ENCODE results near the gene FGGY. TPM values are rescaled to one million over a fixed set of nuclear protein-coding genes. Genes with fewer than 3 reads are reported as not detected.

The FGGY gene
- total RNA-seq, 1 experiment from 2014 or later, result 17.8 TPM

- ChIA-PET POLR2A (ENCODE audit: unreplicated experiment) (no interaction called here), CTCF (no interaction called here)
- DNase-seq, result no peak
- H3K36me3 ChIP-seq (ENCODE audit: low read depth), result no peaks in the 10 kb centered on the region
- no peaks in the 10 kb centered on the region for H3K27me3 ChIP-seq (ENCODE audit: insufficient read depth, low read depth)
- H3K4me2 ChIP-seq, result no peak overlapping the region
- no peak overlapping the region for H2AFZ ChIP-seq
- no TSS peak for BruUV-seq (replicated peaks)
- H3K4me1 ChIP-seq (replicated peaks; ENCODE audit: insufficient read depth), result no peaks in the 10 kb centered on the region
- TF ChIP-seq EZH2 (IDR thresholded peaks at IDR 0.05; ENCODE audit: low read depth) (no peak), CTCF (conservative IDR thresholded peaks at IDR 0.05) (no peak)
- H3K4me3 ChIP-seq, result no peak overlapping the region
- intact Hi-C loops (cut with micrococcal nuclease; ENCODE audit: unreplicated experiment), result no loop called here
- no peaks in the 10 kb centered on the region for H3K79me2 ChIP-seq (ENCODE audit: low read depth)
- H3K27ac ChIP-seq, result no peak overlapping the region
- H4K20me1 ChIP-seq (ENCODE audit: insufficient read depth), result no peaks in the 10 kb centered on the region
- H3F3A ChIP-seq (ENCODE audit: insufficient read depth, low read depth), result no peaks in the 10 kb centered on the region
- H3K9me3 ChIP-seq (ENCODE audit: insufficient read depth, low read depth), result no peaks in the 10 kb centered on the region
- no peaks in the 10 kb centered on the region for H3K9me2 ChIP-seq (ENCODE audit: insufficient read depth)
These were observed 30.5 kb upstream of the FGGY start for GRCh38 chr1:59266180-59266926.

GRCh38 chr1:59266927-59267293, 30.0 kb upstream of the FGGY start:
- intact Hi-C loops (cut with micrococcal nuclease; ENCODE audit: unreplicated experiment), result no loop called here
- no peak overlapping the region for H3K4me2 ChIP-seq
- no peak overlapping the region for H3K4me3 ChIP-seq
- H3K27me3 ChIP-seq (ENCODE audit: insufficient read depth, low read depth), result no peaks in the 10 kb centered on the region
- H3K9me3 ChIP-seq (ENCODE audit: insufficient read depth, low read depth), result no peaks in the 10 kb centered on the region
- no peaks in the 10 kb centered on the region for H3F3A ChIP-seq (ENCODE audit: insufficient read depth, low read depth)
- no peaks in the 10 kb centered on the region for H3K79me2 ChIP-seq (ENCODE audit: low read depth)
- CTCF ChIA-PET, result no interaction called here
- H3K9me2 ChIP-seq (ENCODE audit: insufficient read depth), result no peaks in the 10 kb centered on the region
- POLR2A ChIA-PET (ENCODE audit: unreplicated experiment), result no interaction called here
- H3K36me3 ChIP-seq (ENCODE audit: low read depth), result no peaks in the 10 kb centered on the region
- no peak overlapping the region for H3K27ac ChIP-seq
- no peak overlapping the region for H2AFZ ChIP-seq
- no peaks in the 10 kb centered on the region for H4K20me1 ChIP-seq (ENCODE audit: insufficient read depth)
- BruUV-seq (replicated peaks), result no TSS peak
- no peaks in the 10 kb centered on the region for H3K4me1 ChIP-seq (replicated peaks; ENCODE audit: insufficient read depth)
- no peak for DNase-seq
- TF ChIP-seq EZH2 (IDR thresholded peaks at IDR 0.05; ENCODE audit: low read depth), result no peak
- no peak for TF ChIP-seq CTCF (conservative IDR thresholded peaks at IDR 0.05)

GRCh38 chr1:59268406-59268805, 28.5 kb upstream of the FGGY start:
- CTCF ChIA-PET, result no interaction called here
- POLR2A ChIA-PET (ENCODE audit: unreplicated experiment), result no interaction called here

More at GRCh38 chr1:59268406-59268805, 28.5 kb upstream of the FGGY start:
- H3K4me1 ChIP-seq (replicated peaks; ENCODE audit: insufficient read depth), result no peaks in the 10 kb centered on the region
- no peaks in the 10 kb centered on the region for H3F3A ChIP-seq (ENCODE audit: insufficient read depth, low read depth)
- no peaks in the 10 kb centered on the region for H3K9me2 ChIP-seq (ENCODE audit: insufficient read depth)
- DNase-seq, result no peak
- H3K9me3 ChIP-seq (ENCODE audit: insufficient read depth, low read depth), result no peaks in the 10 kb centered on the region
- BruUV-seq (replicated peaks), result no TSS peak
- H3K79me2 ChIP-seq (ENCODE audit: low read depth), result no peaks in the 10 kb centered on the region
- H3K4me2 ChIP-seq, result no peak overlapping the region
- H3K27me3 ChIP-seq (ENCODE audit: insufficient read depth, low read depth), result no peaks in the 10 kb centered on the region
- no peaks in the 10 kb centered on the region for H3K36me3 ChIP-seq (ENCODE audit: low read depth)
- no peak overlapping the region for H3K27ac ChIP-seq
- H2AFZ ChIP-seq, result no peak overlapping the region
- intact Hi-C loops (cut with micrococcal nuclease; ENCODE audit: unreplicated experiment), result no loop called here
- H4K20me1 ChIP-seq (ENCODE audit: insufficient read depth), result no peaks in the 10 kb centered on the region
- TF ChIP-seq EZH2 (IDR thresholded peaks at IDR 0.05; ENCODE audit: low read depth), result no peak
- TF ChIP-seq CTCF (conservative IDR thresholded peaks at IDR 0.05), result no peak
- no peak overlapping the region for H3K4me3 ChIP-seq
